HEK293T (cell line): ENCODE data around the gene FANCI.

Experiments
- CTCF ChIA-PET: fragments of 350-600 bp; formaldehyde crosslinking; extraction: SDS; loops from one replicate; lab custom pipeline; 2021; ENCODE audit warnings: antibody characterized with exemption, inconsistent platforms; lab: Yijun Ruan, JAX
- POLR2A ChIA-PET: fragments of 350-600 bp; formaldehyde crosslinking; extraction: SDS; loops from one replicate; lab custom pipeline; 2020; ENCODE audit warnings: antibody characterized with exemption, inconsistent platforms; lab: Yijun Ruan, JAX
- DNase-seq: peaks from one replicate; pipeline ENCODE4 v3.0.0; 2012; ENCODE audit warnings: mixed read lengths; ENCODE audit errors: extremely low spot score
- ARNT ChIP-seq: fragments of 450-650 bp; IDR thresholded peaks from 2 replicates; pipeline ENCODE4 v1.6.1; 2017; ENCODE audit warnings: mild to moderate bottlenecking
- BHLHE40 ChIP-seq: fragments of 450-650 bp; IDR thresholded peaks from 2 replicates; pipeline ENCODE4 v1.6.1; 2016; ENCODE audit warnings: mild to moderate bottlenecking, moderate library complexity, borderline replicate concordance
- CTBP1 ChIP-seq: fragments of 450-650 bp; IDR thresholded peaks from 2 replicates; pipeline ENCODE4 v1.6.1; 2016; ENCODE audit warnings: borderline replicate concordance
- ELF4 ChIP-seq: fragments of 450-650 bp; IDR thresholded peaks from 2 replicates; pipeline ENCODE4 v1.6.1; 2017; ENCODE audit warnings: antibody characterized with exemption
- FOXA1 ChIP-seq: fragments of 450-650 bp; IDR thresholded peaks from 2 replicates; pipeline ENCODE4 v1.6.1; 2016; ENCODE audit warnings: mild to moderate bottlenecking
- FOXK2 ChIP-seq: fragments of 450-650 bp; IDR thresholded peaks from 2 replicates; pipeline ENCODE4 v1.6.1; 2016; ENCODE audit warnings: mild to moderate bottlenecking
- FOXM1 ChIP-seq: fragments of 450-650 bp; IDR thresholded peaks from 2 replicates; pipeline ENCODE4 v1.6.1; 2017; ENCODE audit warnings: mild to moderate bottlenecking, borderline replicate concordance
- HDGF ChIP-seq: fragments of 450-650 bp; IDR thresholded peaks from 2 replicates; pipeline ENCODE4 v1.6.1; 2017; ENCODE audit warnings: antibody characterized with exemption, borderline replicate concordance
- L3MBTL2 ChIP-seq: fragments of 450-650 bp; conservative IDR thresholded peaks from 2 replicates; pipeline ENCODE4 v1.6.1; 2016; ENCODE audit warnings: mild to moderate bottlenecking
- LEF1 ChIP-seq: fragments of 450-650 bp; IDR thresholded peaks from 2 replicates; pipeline ENCODE4 v1.6.1; 2017; ENCODE audit warnings: mild to moderate bottlenecking, borderline replicate concordance
- NFRKB ChIP-seq: fragments of 450-650 bp; IDR thresholded peaks from 2 replicates; pipeline ENCODE4 v1.6.1; 2016; ENCODE audit warnings: mild to moderate bottlenecking, moderate library complexity
- PKNOX1 ChIP-seq: fragments of 450-650 bp; IDR thresholded peaks from 2 replicates; pipeline ENCODE4 v1.6.1; 2016
- SP1 ChIP-seq: fragments of 450-650 bp; IDR thresholded peaks from 2 replicates; pipeline ENCODE4 v1.6.1; 2017
- SUZ12 ChIP-seq: fragments of 450-650 bp; IDR thresholded peaks from 2 replicates; pipeline ENCODE4 v1.6.1; 2016; ENCODE audit warnings: mild to moderate bottlenecking
- TARDBP ChIP-seq: fragments of 450-650 bp; IDR thresholded peaks from 2 replicates; pipeline ENCODE4 v1.6.1; 2016
- ZNF384 ChIP-seq: fragments of 450-650 bp; IDR thresholded peaks from 2 replicates; pipeline ENCODE4 v1.6.1; 2016

The FANCI gene

GRCh38 chr15:89328398-89329254 is 84.8 kb downstream of the FANCI start:
- TF ChIP-seq FOXM1 (no peak), PKNOX1 (no peak), NFRKB (no peak), FOXK2 (no peak), TARDBP (no peak), CTBP1 (no peak), SUZ12 (no peak), SP1 (no peak)
- POLR2A ChIA-PET, result interaction anchor here (1.2 kb wide), 1 partner anchor 55 kb away, joined by 3 read pairs; no protein-coding TSS in a partner anchor
- no peak for DNase-seq
- CTCF ChIA-PET, result interaction anchor here (0.9 to 1.1 kb wide), 2 partner anchors 29 to 30 kb away, joined by 3 to 4 read pairs; no protein-coding TSS in a partner anchor

- TF ChIP-seq FOXM1, result no peak
- no peak for TF ChIP-seq NFRKB
- TF ChIP-seq SUZ12, result no peak
- TF ChIP-seq L3MBTL2, result no peak
- no peak for TF ChIP-seq FOXA1
- ChIA-PET POLR2A (no interaction called here), CTCF (interaction anchor here (1.2 kb wide), 1 partner anchor 9 kb away, joined by 3 read pairs; no protein-coding TSS in a partner anchor)
- no peak for DNase-seq
These were observed 85.7 kb downstream of the FANCI start for GRCh38 chr15:89329329-89330084.

GRCh38 chr15:89330119-89330518 is 86.3 kb downstream of the FANCI start:
- POLR2A ChIA-PET, result interaction anchor here (0.8 to 1.1 kb wide), 2 partner anchors 8 to 10 kb away, joined by 3 to 5 read pairs; no protein-coding TSS in a partner anchor
- CTCF ChIA-PET, result interaction anchor here (1.2 kb wide), 1 partner anchor 9 kb away, joined by 3 read pairs; no protein-coding TSS in a partner anchor
- DNase-seq, result no peak
- no peak for TF ChIP-seq SUZ12
- no peak for TF ChIP-seq HDGF
- no peak for TF ChIP-seq SP1
- no peak for TF ChIP-seq FOXM1
- TF ChIP-seq L3MBTL2, result no peak
- no peak for TF ChIP-seq BHLHE40
- TF ChIP-seq CTBP1, result no peak
- no peak for TF ChIP-seq PKNOX1
- TF ChIP-seq LEF1, result no peak

GRCh38 chr15:89330881-89331595 is 87.3 kb downstream of the FANCI start:
- ChIA-PET POLR2A (interaction anchor here (0.6 to 1.1 kb wide), 3 partner anchors 9 to 125 kb away, joined by 3 to 5 read pairs (median 3); no protein-coding TSS in a partner anchor), CTCF (interaction anchor here (0.6 to 1.2 kb wide), 2 partner anchors 27 to 99 kb away, joined by 3 read pairs; no protein-coding TSS in a partner anchor)
- no peak for DNase-seq
- TF ChIP-seq ZNF384, result no peak
- no peak for TF ChIP-seq TARDBP
- no peak for TF ChIP-seq CTBP1
- TF ChIP-seq LEF1, result no peak
- TF ChIP-seq BHLHE40, result no peak
- TF ChIP-seq SP1, result no peak
- TF ChIP-seq L3MBTL2, result no peak
- no peak for TF ChIP-seq ARNT
- TF ChIP-seq HDGF, result no peak
- TF ChIP-seq ELF4, result no peak
- TF ChIP-seq FOXA1, result no peak
- TF ChIP-seq NFRKB, result no peak
- TF ChIP-seq PKNOX1, result no peak
- TF ChIP-seq FOXK2, result no peak
- TF ChIP-seq SUZ12, result no peak
- no peak for TF ChIP-seq FOXM1

GRCh38 chr15:89332446-89332845 is 88.7 kb downstream of the FANCI start:
- ChIA-PET POLR2A (interaction anchor here (3.7 kb wide), 1 partner anchor 8 kb away, joined by 27 read pairs; no protein-coding TSS in a partner anchor), CTCF (interaction anchor here (1.0 to 1.6 kb wide), 6 partner anchors 8 to 140 kb away, joined by 3 to 7 read pairs (median 4); no protein-coding TSS in a partner anchor)
- peak; percentile 68 for DNase-seq
- no peak for TF ChIP-seq SUZ12
- no peak for TF ChIP-seq FOXA1
- TF ChIP-seq NFRKB, result no peak
- no peak for TF ChIP-seq SP1
- TF ChIP-seq HDGF, result no peak
- no peak for TF ChIP-seq FOXM1
- no peak for TF ChIP-seq PKNOX1
- no peak for TF ChIP-seq ZNF384
- TF ChIP-seq ELF4, result no peak
